SK-N-SH (cell line): ENCODE data around the gene EPHB2. TPM values are rescaled to one million over a fixed set of nuclear protein-coding genes. Genes with fewer than 3 reads are reported as not detected.

Experiments
- CTCF ChIA-PET: fragments of 300-600, 350-600 bp; formaldehyde crosslinking; extraction: SDS; loops from one replicate; lab custom pipeline; 2021; lab: Yijun Ruan, JAX
- POLR2A ChIA-PET: fragments of 350-600 bp; sonication (Branson Sonifier 250); formaldehyde crosslinking; extraction: SDS; loops from one replicate; lab custom pipeline; 2020; ENCODE audit warnings: antibody characterized with exemption, inconsistent platforms; lab: Yijun Ruan, JAX
- DNase-seq: peaks from one replicate; pipeline ENCODE4 v3.0.0; 2012
- H2AFZ ChIP-seq: fragments of 200-600 bp; sonication (generic); 2 replicates; pipeline ENCODE4 v1.8.1; 2016; ENCODE audit warnings: antibody characterized with exemption, mild to moderate bottlenecking, low read depth
- H3F3A ChIP-seq: fragments of 200-600 bp; sonication (generic); replicated peaks from 2 replicates; pipeline ENCODE3; 2016; ENCODE audit warnings: antibody characterized with exemption, mild to moderate bottlenecking; ENCODE audit not compliant: insufficient read depth
- H3K27ac ChIP-seq, 2 experiments: fragments of 200-500 bp in 1 of 2; fragments of 200-600 bp in 1 of 2; sonication (Bioruptor generic) in 1 of 2; sonication (generic), shearing (Covaris generic) in 1 of 2; 2 replicates each; pipeline versions ENCODE4 v1.5.1 to v1.6.1; 2014 to 2016; ENCODE audit warnings: low read depth in 2 of 2, inconsistent platforms in 1 of 2, low read length in 1 of 2, mild to moderate bottlenecking in 1 of 2, mixed read lengths in 1 of 2
- H3K27me3 ChIP-seq: fragments of 200-600 bp; sonication (generic), shearing (Covaris generic); 2 replicates; pipeline ENCODE4 v1.6.1; 2016; ENCODE audit warnings: mixed run types; ENCODE audit not compliant: insufficient read depth
- H3K36me3 ChIP-seq, 2 experiments: fragments of 200-500 bp in 1 of 2; fragments of 200-600 bp in 1 of 2; sonication (Bioruptor generic) in 1 of 2; sonication (generic) in 1 of 2; replicated peaks in 1 of 2; 2 replicates each; pipeline versions ENCODE3 to v1.5.1; 2014 to 2016; ENCODE audit warnings: low read length in 1 of 2, mild to moderate bottlenecking in 1 of 2; ENCODE audit not compliant: insufficient read depth in 2 of 2, control insufficient read depth in 1 of 2
- H3K4me1 ChIP-seq, 2 experiments: fragments of 200-500 bp in 1 of 2; fragments of 200-600 bp in 1 of 2; sonication (Bioruptor generic) in 1 of 2; sonication (generic), shearing (Covaris generic) in 1 of 2; 2 replicates each; pipeline versions ENCODE4 v1.5.1 to v1.6.1; 2014 to 2016; ENCODE audit warnings: low read depth in 1 of 2, low read length in 1 of 2, mixed run types in 1 of 2; ENCODE audit not compliant: insufficient read depth in 2 of 2, control insufficient read depth in 1 of 2
- H3K4me2 ChIP-seq: fragments of 200-600 bp; sonication (generic), shearing (Covaris generic); 2 replicates; pipeline ENCODE4 v1.6.1; 2017; ENCODE audit warnings: mixed run types
- H3K4me3 ChIP-seq, 2 experiments: fragments of 200-500 bp in 1 of 2; fragments of 200-600 bp in 1 of 2; sonication (Bioruptor generic) in 1 of 2; sonication (generic), shearing (Covaris generic) in 1 of 2; 2 replicates each; pipeline versions ENCODE4 v1.5.1 to v1.8.1; 2014 to 2016; ENCODE audit warnings: low read depth in 2 of 2, inconsistent platforms in 1 of 2, low read length in 1 of 2, mild to moderate bottlenecking in 1 of 2, mixed read lengths in 1 of 2, moderate library complexity in 1 of 2
- H3K79me2 ChIP-seq: fragments of 200-600 bp; sonication (generic); 2 replicates; pipeline ENCODE4 v1.8.1; 2017; ENCODE audit warnings: mild to moderate bottlenecking; ENCODE audit not compliant: insufficient read depth
- H3K9ac ChIP-seq: fragments of 200-600 bp; sonication (generic); 2 replicates; pipeline ENCODE4 v1.6.1; 2017; ENCODE audit warnings: mixed run types
- H3K9me2 ChIP-seq: fragments of 200-600 bp; sonication (generic); 2 replicates; pipeline ENCODE4 v1.6.1; 2017; ENCODE audit warnings: mixed run types
- H3K9me3 ChIP-seq: fragments of 200-600 bp; sonication (generic); 2 replicates; pipeline ENCODE4 v1.6.1; 2017; ENCODE audit warnings: mixed run types, mild to moderate bottlenecking, moderate library complexity
- H4K20me1 ChIP-seq: fragments of 200-600 bp; sonication (generic); 2 replicates; pipeline ENCODE4 v1.6.1; 2017; ENCODE audit warnings: mild to moderate bottlenecking, mixed run types; ENCODE audit not compliant: insufficient read depth
- ELF1 ChIP-seq: IDR thresholded peaks from 2 replicates; pipeline ENCODE4 v1.4.0; 2012
- EZH2phosphoT487 ChIP-seq: fragments of 200-600 bp; sonication (generic); IDR thresholded peaks from 2 replicates; pipeline ENCODE4 v1.6.1; 2017; ENCODE audit warnings: low read depth, mixed run types, mild to moderate bottlenecking, antibody characterized with exemption, moderate library complexity, borderline replicate concordance
- FOSL2 ChIP-seq: IDR thresholded peaks from 2 replicates; pipeline ENCODE4 v1.4.0; 2012; ENCODE audit warnings: low read depth, mild to moderate bottlenecking, moderate library complexity, borderline replicate concordance
- FOXJ3 ChIP-seq: sonication (generic); formaldehyde crosslinking; IDR thresholded peaks from 2 replicates; pipeline ENCODE4 v1.5.1; 2020; ENCODE audit warnings: mild to moderate bottlenecking, missing genetic modification reagents
- FOXM1 ChIP-seq: IDR thresholded peaks from 2 replicates; pipeline ENCODE4 v1.4.0; 2012; ENCODE audit warnings: low read depth, mild to moderate bottlenecking
- POLR2AphosphoS5 ChIP-seq: IDR thresholded peaks from 2 replicates; pipeline ENCODE4 v1.6.1; 2012; ENCODE audit warnings: low read depth, low read length
- RFX5 ChIP-seq: IDR thresholded peaks from 2 replicates; pipeline ENCODE4 v1.6.1; 2012; ENCODE audit warnings: mild to moderate bottlenecking, improper control_type of control experiment, low read length
- SIN3A ChIP-seq: IDR thresholded peaks from 2 replicates; pipeline ENCODE4 v1.6.1; 2012; ENCODE audit warnings: low read depth, mild to moderate bottlenecking, low read length, moderate library complexity, borderline replicate concordance
- TEAD4 ChIP-seq: IDR thresholded peaks from 2 replicates; pipeline ENCODE4 v1.4.0; 2012; ENCODE audit warnings: mild to moderate bottlenecking, borderline replicate concordance; ENCODE audit not compliant: insufficient read depth
- WGBS: methylation state at CpG from one replicate; pipeline ENCODE4 v1.1.6; 2017; ENCODE audit warnings: low lambda C conversion rate; 5-methylcytosine and 5-hydroxymethylcytosine counted together
- polyA plus RNA-seq, 3 experiments: library from polyadenylated mRNA; depleted of rRNA; stranded (reverse); fragments of >200 nt; gene quantifications; 2 replicates each; pipeline ENCODE4 v1.2.3, GENCODE V29; 2012
- TF ChIP-seq, protein P1 (sequence below): fragments of 150-350 bp; IDR thresholded peaks from 2 replicates; pipeline ENCODE4 v1.6.1; 2017; ENCODE audit warnings: antibody characterized with exemption, low read length, low read depth, borderline replicate concordance
- TF ChIP-seq, protein P2 (sequence below): fragments of 200-600 bp; sonication (generic); IDR thresholded peaks from 2 replicates; pipeline ENCODE4 v1.6.1; 2017; ENCODE audit warnings: antibody characterized with exemption, mild to moderate bottlenecking, moderate library complexity
- TF ChIP-seq, protein P3 (sequence below): IDR thresholded peaks from 2 replicates; pipeline ENCODE4; 2012

EPHB2 gene
- polyA plus RNA-seq, 1 of the 3 experiments (the other 2 are of a cell fraction) = 25.2 TPM

DNA sequence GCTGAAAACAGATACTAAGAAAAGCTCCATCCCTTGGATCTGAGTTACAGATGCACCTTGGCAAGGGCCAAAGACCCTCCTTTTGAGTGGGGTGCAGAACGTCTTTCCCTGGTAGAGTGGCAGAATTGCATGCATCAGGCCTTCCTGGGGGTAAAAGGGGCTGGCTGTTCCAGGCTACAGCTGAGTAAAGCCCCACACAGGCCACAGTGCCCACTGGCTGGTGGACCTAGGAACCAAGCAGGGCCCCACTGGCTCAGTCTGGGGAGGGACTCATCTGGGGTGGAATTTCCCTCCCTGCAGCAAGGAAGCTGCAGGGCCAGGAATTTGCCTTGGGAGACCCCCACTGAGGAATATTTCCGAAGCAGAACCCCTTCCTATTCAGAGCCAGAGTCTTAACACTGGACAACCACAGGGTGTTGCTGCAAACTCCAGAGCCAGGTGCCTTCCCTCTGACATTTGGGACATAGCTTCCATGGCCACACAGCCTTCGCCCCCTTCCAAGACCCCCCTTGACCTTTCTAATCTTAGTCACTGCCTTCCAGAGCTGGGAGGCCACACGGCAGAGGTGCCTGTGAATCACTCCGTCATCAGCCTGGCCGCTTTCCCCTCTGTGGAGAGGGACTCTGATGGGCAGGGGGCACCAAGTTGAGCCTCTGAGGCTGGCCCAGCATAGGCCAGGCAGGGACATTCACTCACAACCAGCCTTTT lies 209.5 kb downstream of the EPHB2 start:
- Histone ChIP-seq H3F3A (no peaks in the 10 kb centered on the region), H3K27me3 (no peaks in the 10 kb centered on the region), H3K9me3 (no peaks in the 10 kb centered on the region), H3K4me3 (no peak overlapping the region), H3K4me2 (no peak overlapping the region), H3K36me3 (no peaks in the 10 kb centered on the region), H3K9ac (no peak overlapping the region), H3K4me1 (no peaks in the 10 kb centered on the region), H3K9me2 (no peaks in the 10 kb centered on the region), H4K20me1 (no peaks in the 10 kb centered on the region), H3K27ac (no peak overlapping the region), H2AFZ (no peak overlapping the region), H3K79me2 (no peaks in the 10 kb centered on the region)
- DNase-seq = no peak
- POLR2A ChIA-PET = interaction anchor here (0.6 kb wide), 1 partner anchor 9 kb away, joined by 3 read pairs; no protein-coding TSS in a partner anchor
- 66% methylated on average over 2 of the region's 6 CpGs for WGBS
- CTCF ChIA-PET = interaction anchor here (0.8 to 3.3 kb wide), 8 partner anchors 9 to 247 kb away, joined by 3 to 26 read pairs (median 4); no protein-coding TSS in a partner anchor
- TF ChIP-seq RFX5 (no peak), FOXM1 (no peak), TEAD4 (no peak), FOSL2 (no peak), POLR2AphosphoS5 (no peak), SIN3A (no peak), EZH2phosphoT487 (no peak), FOXJ3 (no peak), ELF1 (no peak)
- TF ChIP-seq, protein P1, sequence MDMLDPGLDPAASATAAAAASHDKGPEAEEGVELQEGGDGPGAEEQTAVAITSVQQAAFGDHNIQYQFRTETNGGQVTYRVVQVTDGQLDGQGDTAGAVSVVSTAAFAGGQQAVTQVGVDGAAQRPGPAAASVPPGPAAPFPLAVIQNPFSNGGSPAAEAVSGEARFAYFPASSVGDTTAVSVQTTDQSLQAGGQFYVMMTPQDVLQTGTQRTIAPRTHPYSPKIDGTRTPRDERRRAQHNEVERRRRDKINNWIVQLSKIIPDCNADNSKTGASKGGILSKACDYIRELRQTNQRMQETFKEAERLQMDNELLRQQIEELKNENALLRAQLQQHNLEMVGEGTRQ = no peak
- TF ChIP-seq, protein P2, sequence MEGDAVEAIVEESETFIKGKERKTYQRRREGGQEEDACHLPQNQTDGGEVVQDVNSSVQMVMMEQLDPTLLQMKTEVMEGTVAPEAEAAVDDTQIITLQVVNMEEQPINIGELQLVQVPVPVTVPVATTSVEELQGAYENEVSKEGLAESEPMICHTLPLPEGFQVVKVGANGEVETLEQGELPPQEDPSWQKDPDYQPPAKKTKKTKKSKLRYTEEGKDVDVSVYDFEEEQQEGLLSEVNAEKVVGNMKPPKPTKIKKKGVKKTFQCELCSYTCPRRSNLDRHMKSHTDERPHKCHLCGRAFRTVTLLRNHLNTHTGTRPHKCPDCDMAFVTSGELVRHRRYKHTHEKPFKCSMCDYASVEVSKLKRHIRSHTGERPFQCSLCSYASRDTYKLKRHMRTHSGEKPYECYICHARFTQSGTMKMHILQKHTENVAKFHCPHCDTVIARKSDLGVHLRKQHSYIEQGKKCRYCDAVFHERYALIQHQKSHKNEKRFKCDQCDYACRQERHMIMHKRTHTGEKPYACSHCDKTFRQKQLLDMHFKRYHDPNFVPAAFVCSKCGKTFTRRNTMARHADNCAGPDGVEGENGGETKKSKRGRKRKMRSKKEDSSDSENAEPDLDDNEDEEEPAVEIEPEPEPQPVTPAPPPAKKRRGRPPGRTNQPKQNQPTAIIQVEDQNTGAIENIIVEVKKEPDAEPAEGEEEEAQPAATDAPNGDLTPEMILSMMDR = no peak
- TF ChIP-seq, protein P3, sequence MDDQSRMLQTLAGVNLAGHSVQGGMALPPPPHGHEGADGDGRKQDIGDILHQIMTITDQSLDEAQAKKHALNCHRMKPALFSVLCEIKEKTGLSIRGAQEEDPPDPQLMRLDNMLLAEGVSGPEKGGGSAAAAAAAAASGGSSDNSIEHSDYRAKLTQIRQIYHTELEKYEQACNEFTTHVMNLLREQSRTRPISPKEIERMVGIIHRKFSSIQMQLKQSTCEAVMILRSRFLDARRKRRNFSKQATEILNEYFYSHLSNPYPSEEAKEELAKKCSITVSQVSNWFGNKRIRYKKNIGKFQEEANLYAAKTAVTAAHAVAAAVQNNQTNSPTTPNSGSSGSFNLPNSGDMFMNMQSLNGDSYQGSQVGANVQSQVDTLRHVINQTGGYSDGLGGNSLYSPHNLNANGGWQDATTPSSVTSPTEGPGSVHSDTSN = no peak
